Measurements from ENCODE around the gene BRINP1. TPM values are rescaled to one million over a fixed set of nuclear protein-coding genes. Genes with fewer than 3 reads are reported as not detected.

Gene BRINP1
- total RNA-seq, 1 donor from 2014 or later: 51.3 TPM

GRCh38 chr9:119343059-119343990 is 25.9 kb downstream of the BRINP1 start:
- DNase-seq: no peak

GRCh38 chr9:119339056-119339455 is 30.2 kb downstream of the BRINP1 start:
- no peak for DNase-seq

- DNase-seq: no peak
These were observed 31.7 kb downstream of the BRINP1 start for GRCh38 chr9:119337573-119337972.

- DNase-seq: no peak
These were observed 34.5 kb downstream of the BRINP1 start for GRCh38 chr9:119334745-119335144.

GRCh38 chr9:119333507-119334229 is 35.6 kb downstream of the BRINP1 start:
- DNase-seq: no peak

GRCh38 chr9:119332522-119332921 is 36.7 kb downstream of the BRINP1 start:
- DNase-seq: no peak

GRCh38 chr9:119322184-119322583 is 47.1 kb downstream of the BRINP1 start:
- no peak for DNase-seq

GRCh38 chr9:119318371-119318770 is 50.9 kb downstream of the BRINP1 start:
- peak; percentile 30 for DNase-seq

GRCh38 chr9:119313846-119314245 is 55.4 kb downstream of the BRINP1 start:
- no peak for DNase-seq

- DNase-seq: no peak
These were observed 58.5 kb downstream of the BRINP1 start for GRCh38 chr9:119310741-119311140.

GRCh38 chr9:119307471-119307870 is 61.8 kb downstream of the BRINP1 start:
- no peak for DNase-seq

- DNase-seq: no peak
These were observed 64.7 kb downstream of the BRINP1 start for GRCh38 chr9:119304555-119304954.

GRCh38 chr9:119302988-119303698 is 66.1 kb downstream of the BRINP1 start:
- no peak for DNase-seq

- no peak for DNase-seq
These were observed 71.0 kb downstream of the BRINP1 start for GRCh38 chr9:119298076-119298853.

- no peak for DNase-seq
These were observed 77.7 kb downstream of the BRINP1 start for GRCh38 chr9:119291554-119291953.

GRCh38 chr9:119289740-119290433 is 79.3 kb downstream of the BRINP1 start:
- DNase-seq: no peak

- DNase-seq: no peak
These were observed 84.5 kb downstream of the BRINP1 start for GRCh38 chr9:119284587-119285337.

GRCh38 chr9:119284118-119284517 is 85.1 kb downstream of the BRINP1 start:
- peak; percentile 42 for DNase-seq

- peak; percentile 71 for DNase-seq
These were observed 86.0 kb downstream of the BRINP1 start for GRCh38 chr9:119283078-119283794.

Measured in occipital lobe (tissue), 2 donors.